A673 (cell line): ENCODE data around the gene FRAS1.

ENCODE experiments used
- EZH2 ChIP-seq: fragments of 200-600 bp; sonication (generic); IDR thresholded peaks from 2 replicates; pipeline ENCODE4 v1.6.1; 2017; ENCODE audit warnings: borderline replicate concordance, low read depth, mild to moderate bottlenecking, mixed read lengths, antibody characterized with exemption, low read length; ENCODE audit not compliant: poor library complexity, severe bottlenecking
- TF ChIP-seq, protein P1 (sequence below): fragments of 300-800, 200-600 bp; sonication (generic); conservative IDR thresholded peaks from 2 replicates; pipeline ENCODE4 v1.5.1; 2017; ENCODE audit warnings: low read depth, mild to moderate bottlenecking, antibody characterized with exemption, low read length, moderate library complexity, mixed read lengths

DNA sequence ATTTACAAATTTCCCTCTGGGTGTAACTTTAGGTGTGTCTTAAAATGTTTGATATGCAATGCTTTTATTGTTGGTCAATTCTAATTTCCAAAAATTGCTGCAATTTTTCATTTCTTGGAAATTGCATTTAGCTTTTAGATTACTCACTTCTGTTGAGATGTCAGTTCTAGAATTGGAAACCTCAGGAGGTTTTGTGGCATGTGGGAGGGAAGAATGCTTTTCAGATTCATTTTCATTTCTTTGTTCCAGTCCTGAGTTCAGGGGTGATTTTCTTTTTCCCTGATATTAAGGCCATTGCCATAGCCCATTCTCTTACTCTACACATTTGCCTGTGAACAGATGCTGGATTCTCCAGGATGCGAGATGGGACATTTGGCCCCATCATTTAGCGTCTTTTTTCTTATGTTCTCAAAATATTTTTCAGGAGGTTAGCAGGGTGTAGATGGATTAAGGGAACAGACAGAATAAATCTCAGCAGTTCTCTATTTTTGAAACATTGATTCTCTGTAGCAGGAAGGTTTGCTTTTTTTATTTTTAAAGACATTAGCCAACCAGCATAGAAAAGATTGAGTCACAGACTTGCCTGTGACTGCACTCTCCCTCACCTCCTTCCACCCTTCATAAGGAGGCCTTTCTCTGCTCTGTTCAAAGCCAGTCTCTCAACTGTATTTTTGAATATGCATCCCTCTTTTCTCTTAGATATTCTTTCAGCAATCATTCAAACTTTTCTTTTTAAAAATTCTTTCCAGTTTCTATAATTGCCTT lies 256.0 kb downstream of the FRAS1 start:
- TF ChIP-seq, protein P1, sequence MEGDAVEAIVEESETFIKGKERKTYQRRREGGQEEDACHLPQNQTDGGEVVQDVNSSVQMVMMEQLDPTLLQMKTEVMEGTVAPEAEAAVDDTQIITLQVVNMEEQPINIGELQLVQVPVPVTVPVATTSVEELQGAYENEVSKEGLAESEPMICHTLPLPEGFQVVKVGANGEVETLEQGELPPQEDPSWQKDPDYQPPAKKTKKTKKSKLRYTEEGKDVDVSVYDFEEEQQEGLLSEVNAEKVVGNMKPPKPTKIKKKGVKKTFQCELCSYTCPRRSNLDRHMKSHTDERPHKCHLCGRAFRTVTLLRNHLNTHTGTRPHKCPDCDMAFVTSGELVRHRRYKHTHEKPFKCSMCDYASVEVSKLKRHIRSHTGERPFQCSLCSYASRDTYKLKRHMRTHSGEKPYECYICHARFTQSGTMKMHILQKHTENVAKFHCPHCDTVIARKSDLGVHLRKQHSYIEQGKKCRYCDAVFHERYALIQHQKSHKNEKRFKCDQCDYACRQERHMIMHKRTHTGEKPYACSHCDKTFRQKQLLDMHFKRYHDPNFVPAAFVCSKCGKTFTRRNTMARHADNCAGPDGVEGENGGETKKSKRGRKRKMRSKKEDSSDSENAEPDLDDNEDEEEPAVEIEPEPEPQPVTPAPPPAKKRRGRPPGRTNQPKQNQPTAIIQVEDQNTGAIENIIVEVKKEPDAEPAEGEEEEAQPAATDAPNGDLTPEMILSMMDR, result no peak
- TF ChIP-seq EZH2, result no peak
